Liver (tissue), 9 donors: ENCODE results near the gene PARD3. TPM values are rescaled to one million over a fixed set of nuclear protein-coding genes. Genes with fewer than 3 reads are reported as not detected.

Source experiments
- DNase-seq: peaks from one replicate; pipeline ENCODE4 v3.0.0-alpha.2; 2017; ENCODE audit warnings: low spot score
- H3K27ac ChIP-seq, 2 donors: one replicate each; pipeline ENCODE4 v1.7.0; 2013; ENCODE audit warnings: inconsistent platforms in 2 of 2, low read length in 2 of 2, control low read depth in 1 of 2, low read depth in 1 of 2, mild to moderate bottlenecking in 1 of 2
- H3K27me3 ChIP-seq, 4 donors: one replicate each; pipeline versions ENCODE4 v1.6.1 to v1.7.0; 2013; ENCODE audit warnings: low read length in 3 of 4, inconsistent platforms in 1 of 4, mild to moderate bottlenecking in 1 of 4, moderate library complexity in 1 of 4; ENCODE audit not compliant: control insufficient read depth in 4 of 4, insufficient read depth in 4 of 4
- H3K36me3 ChIP-seq, 4 donors: one replicate each; pipeline versions ENCODE4 v1.6.1 to v1.7.0; 2013; ENCODE audit warnings: low read length in 3 of 4, mild to moderate bottlenecking in 3 of 4, low read depth in 1 of 4, moderate library complexity in 1 of 4; ENCODE audit not compliant: control insufficient read depth in 4 of 4, insufficient read depth in 3 of 4
- H3K4me1 ChIP-seq, 4 donors: one replicate each; pipeline versions ENCODE4 v1.6.1 to v1.7.0; 2013; ENCODE audit warnings: low read length in 3 of 4, mild to moderate bottlenecking in 3 of 4, moderate library complexity in 1 of 4; ENCODE audit not compliant: control insufficient read depth in 4 of 4, insufficient read depth in 4 of 4
- H3K4me3 ChIP-seq, 3 donors: one replicate each; pipeline versions ENCODE4 v1.6.1 to v1.7.0; 2013; ENCODE audit warnings: low read length in 3 of 3, control low read depth in 1 of 3, low read depth in 1 of 3, mild to moderate bottlenecking in 1 of 3
- H3K9ac ChIP-seq, 2 donors: one replicate each; pipeline ENCODE4 v1.7.0; 2013; ENCODE audit warnings: low read length in 2 of 2, mild to moderate bottlenecking in 2 of 2, moderate library complexity in 2 of 2, control low read depth in 1 of 2, low read depth in 1 of 2
- H3K9me3 ChIP-seq, 4 donors: one replicate each; pipeline versions ENCODE4 v1.6.1 to v1.7.0; 2013; ENCODE audit warnings: low read length in 3 of 4; ENCODE audit not compliant: control insufficient read depth in 4 of 4
- EGR1 ChIP-seq, 2 donors: IDR thresholded peaks; 2 replicates each; pipeline ENCODE4 v1.6.1; 2016 to 2018; ENCODE audit warnings: antibody characterized with exemption in 2 of 2, low read depth in 2 of 2
- FOXA1 ChIP-seq: IDR thresholded peaks from 2 replicates; pipeline ENCODE4 v1.6.1; 2016; ENCODE audit warnings: antibody characterized with exemption
- FOXA2 ChIP-seq: IDR thresholded peaks from 2 replicates; pipeline ENCODE4 v1.6.1; 2016; ENCODE audit warnings: antibody characterized with exemption
- GABPA ChIP-seq, 2 donors: IDR thresholded peaks in 1 of 2; conservative IDR thresholded peaks in 1 of 2; 2 replicates each; pipeline ENCODE4 v1.6.1; 2016; ENCODE audit warnings: antibody characterized with exemption in 2 of 2, mild to moderate bottlenecking in 1 of 2, moderate library complexity in 1 of 2
- HNF4A ChIP-seq, 2 donors: conservative IDR thresholded peaks; 2 replicates each; pipeline ENCODE4 v1.6.1; 2016; ENCODE audit warnings: antibody characterized with exemption in 2 of 2, mild to moderate bottlenecking in 2 of 2
- HNF4G ChIP-seq: IDR thresholded peaks from 2 replicates; pipeline ENCODE4 v1.6.1; 2016; ENCODE audit warnings: antibody characterized with exemption
- JUND ChIP-seq, 2 donors: IDR thresholded peaks; 2 replicates each; pipeline ENCODE4 v1.6.1; 2016; ENCODE audit warnings: antibody characterized with exemption in 2 of 2
- NR2F2 ChIP-seq: IDR thresholded peaks from 2 replicates; pipeline ENCODE4 v1.6.1; 2016; ENCODE audit warnings: antibody characterized with exemption
- RAD21 ChIP-seq, 2 donors: IDR thresholded peaks; 2 replicates each; pipeline ENCODE4 v1.6.1; 2016; ENCODE audit warnings: antibody characterized with exemption in 2 of 2, mild to moderate bottlenecking in 2 of 2
- RXRA ChIP-seq, 2 donors: IDR thresholded peaks; 2 replicates each; pipeline ENCODE4 v1.6.1; 2017 to 2018; ENCODE audit warnings: antibody characterized with exemption in 2 of 2, mild to moderate bottlenecking in 1 of 2
- SP1 ChIP-seq: IDR thresholded peaks from 2 replicates; pipeline ENCODE4 v1.6.1; 2018; ENCODE audit warnings: antibody characterized with exemption, mild to moderate bottlenecking
- TAF1 ChIP-seq: conservative IDR thresholded peaks from 2 replicates; pipeline ENCODE4 v1.6.1; 2016; ENCODE audit warnings: antibody characterized with exemption, mild to moderate bottlenecking
- YY1 ChIP-seq: IDR thresholded peaks from 2 replicates; pipeline ENCODE4 v1.6.1; 2016; ENCODE audit warnings: antibody characterized with exemption, mild to moderate bottlenecking
- WGBS: extraction: QIAGEN DNeasy Blood & Tissue Kit; methylation state at CpG from one replicate; pipeline ENCODE4 v1.1.7; 2013; 5-methylcytosine and 5-hydroxymethylcytosine counted together
- polyA plus RNA-seq, 2 donors: library from polyadenylated mRNA; stranded (reverse) in 1 of 2; unstranded in 1 of 2; fragments of 200-250 nt in 1 of 2; fragments of >200 nt in 1 of 2; fragmentation: Nextera tagmentation in 1 of 2; extraction: Ambion mirVana in 1 of 2; gene quantifications; one replicate each; pipeline versions ENCODE4 v1.2.1 to v1.2.3, GENCODE V29; 2013 to 2015
- total RNA-seq, 2 donors: library from RNA; depleted of rRNA; stranded (reverse); fragments of >200 nt; gene quantifications; one replicate each; pipeline ENCODE4 v1.2.3, GENCODE V29; 2014
- TF ChIP-seq, protein P1 (sequence below): IDR thresholded peaks from 2 replicates; pipeline ENCODE4 v1.6.1; 2016; ENCODE audit warnings: antibody characterized with exemption
- TF ChIP-seq, protein P2 (sequence below): fragments of 150-350 bp; IDR thresholded peaks from 2 replicates; pipeline ENCODE4 v1.5.1; 2017; ENCODE audit warnings: improper control_type of control experiment, low read depth, low read length; ENCODE audit not compliant: missing input control
- TF ChIP-seq, protein P3 (sequence below): IDR thresholded peaks from 2 replicates; pipeline ENCODE4 v1.6.1; 2016; ENCODE audit warnings: antibody characterized with exemption
- TF ChIP-seq, protein P4 (sequence below): IDR thresholded peaks from 2 replicates; pipeline ENCODE4 v1.6.1; 2016; ENCODE audit warnings: antibody characterized with exemption, mild to moderate bottlenecking
- TF ChIP-seq, protein P5 (sequence below): IDR thresholded peaks from 2 replicates; pipeline ENCODE4 v1.6.1; 2016; ENCODE audit warnings: antibody characterized with exemption
- donor health status: healthy.
- donor health status: healthy.
- donor health status: healthy.
- donor health status: healthy.
- donor health status: healthy.

PARD3 gene
- total and polyA plus RNA-seq, 4 donors: 12.3 to 43.8 (median 13.5) TPM

DNA sequence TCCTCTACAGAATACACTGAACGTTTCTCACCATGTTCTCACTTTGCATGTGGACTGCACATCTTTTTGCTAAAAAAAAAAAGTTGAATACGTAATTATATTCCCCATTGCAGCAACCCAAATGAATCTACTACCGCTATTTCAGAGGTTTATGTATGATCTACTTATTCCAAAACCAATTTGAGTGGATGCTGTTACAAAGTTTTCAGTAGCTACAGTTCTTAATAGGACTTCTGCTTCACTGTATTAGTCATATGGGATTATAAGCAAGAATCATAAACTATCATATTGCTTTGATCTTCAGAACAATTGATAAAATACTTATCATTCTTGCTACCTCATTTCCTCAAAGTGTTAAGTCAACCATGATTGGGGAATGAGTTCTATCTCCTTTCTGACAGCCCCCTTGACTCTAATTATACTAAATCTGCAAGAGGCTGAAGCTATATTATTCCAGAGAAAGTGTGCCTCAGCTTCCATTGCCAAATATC, 257.0 kb downstream of the PARD3 start:
- 90% methylated on average over 3 of the region's 3 CpGs for whole genome bisulfite sequencing
- TF ChIP-seq YY1 (no peak), FOXA2 (no peak), EGR1 (IDR thresholded peaks at IDR 0.05; ENCODE audit: low read depth in 2 of 2) (no peak), JUND (IDR thresholded peaks at IDR 0.05) (no peak), HNF4G (no peak), RAD21 (IDR thresholded peaks at IDR 0.05) (no peak), HNF4A (conservative IDR thresholded peaks at IDR 0.05) (no peak), FOXA1 (no peak), GABPA (IDR thresholded peaks at IDR 0.05 in 1 of 2, conservative IDR thresholded peaks at IDR 0.05 in 1 of 2) (no peak), SP1 (no peak), TAF1 (no peak), RXRA (IDR thresholded peaks at IDR 0.05) (no peak), NR2F2 (no peak)
- TF ChIP-seq, protein P1, sequence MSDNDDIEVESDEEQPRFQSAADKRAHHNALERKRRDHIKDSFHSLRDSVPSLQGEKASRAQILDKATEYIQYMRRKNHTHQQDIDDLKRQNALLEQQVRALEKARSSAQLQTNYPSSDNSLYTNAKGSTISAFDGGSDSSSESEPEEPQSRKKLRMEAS: no peak
- TF ChIP-seq, protein P2, sequence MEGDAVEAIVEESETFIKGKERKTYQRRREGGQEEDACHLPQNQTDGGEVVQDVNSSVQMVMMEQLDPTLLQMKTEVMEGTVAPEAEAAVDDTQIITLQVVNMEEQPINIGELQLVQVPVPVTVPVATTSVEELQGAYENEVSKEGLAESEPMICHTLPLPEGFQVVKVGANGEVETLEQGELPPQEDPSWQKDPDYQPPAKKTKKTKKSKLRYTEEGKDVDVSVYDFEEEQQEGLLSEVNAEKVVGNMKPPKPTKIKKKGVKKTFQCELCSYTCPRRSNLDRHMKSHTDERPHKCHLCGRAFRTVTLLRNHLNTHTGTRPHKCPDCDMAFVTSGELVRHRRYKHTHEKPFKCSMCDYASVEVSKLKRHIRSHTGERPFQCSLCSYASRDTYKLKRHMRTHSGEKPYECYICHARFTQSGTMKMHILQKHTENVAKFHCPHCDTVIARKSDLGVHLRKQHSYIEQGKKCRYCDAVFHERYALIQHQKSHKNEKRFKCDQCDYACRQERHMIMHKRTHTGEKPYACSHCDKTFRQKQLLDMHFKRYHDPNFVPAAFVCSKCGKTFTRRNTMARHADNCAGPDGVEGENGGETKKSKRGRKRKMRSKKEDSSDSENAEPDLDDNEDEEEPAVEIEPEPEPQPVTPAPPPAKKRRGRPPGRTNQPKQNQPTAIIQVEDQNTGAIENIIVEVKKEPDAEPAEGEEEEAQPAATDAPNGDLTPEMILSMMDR: no peak
- TF ChIP-seq, protein P3, sequence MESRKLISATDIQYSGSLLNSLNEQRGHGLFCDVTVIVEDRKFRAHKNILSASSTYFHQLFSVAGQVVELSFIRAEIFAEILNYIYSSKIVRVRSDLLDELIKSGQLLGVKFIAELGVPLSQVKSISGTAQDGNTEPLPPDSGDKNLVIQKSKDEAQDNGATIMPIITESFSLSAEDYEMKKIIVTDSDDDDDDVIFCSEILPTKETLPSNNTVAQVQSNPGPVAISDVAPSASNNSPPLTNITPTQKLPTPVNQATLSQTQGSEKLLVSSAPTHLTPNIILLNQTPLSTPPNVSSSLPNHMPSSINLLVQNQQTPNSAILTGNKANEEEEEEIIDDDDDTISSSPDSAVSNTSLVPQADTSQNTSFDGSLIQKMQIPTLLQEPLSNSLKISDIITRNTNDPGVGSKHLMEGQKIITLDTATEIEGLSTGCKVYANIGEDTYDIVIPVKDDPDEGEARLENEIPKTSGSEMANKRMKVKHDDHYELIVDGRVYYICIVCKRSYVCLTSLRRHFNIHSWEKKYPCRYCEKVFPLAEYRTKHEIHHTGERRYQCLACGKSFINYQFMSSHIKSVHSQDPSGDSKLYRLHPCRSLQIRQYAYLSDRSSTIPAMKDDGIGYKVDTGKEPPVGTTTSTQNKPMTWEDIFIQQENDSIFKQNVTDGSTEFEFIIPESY: no peak
- TF ChIP-seq, protein P4, sequence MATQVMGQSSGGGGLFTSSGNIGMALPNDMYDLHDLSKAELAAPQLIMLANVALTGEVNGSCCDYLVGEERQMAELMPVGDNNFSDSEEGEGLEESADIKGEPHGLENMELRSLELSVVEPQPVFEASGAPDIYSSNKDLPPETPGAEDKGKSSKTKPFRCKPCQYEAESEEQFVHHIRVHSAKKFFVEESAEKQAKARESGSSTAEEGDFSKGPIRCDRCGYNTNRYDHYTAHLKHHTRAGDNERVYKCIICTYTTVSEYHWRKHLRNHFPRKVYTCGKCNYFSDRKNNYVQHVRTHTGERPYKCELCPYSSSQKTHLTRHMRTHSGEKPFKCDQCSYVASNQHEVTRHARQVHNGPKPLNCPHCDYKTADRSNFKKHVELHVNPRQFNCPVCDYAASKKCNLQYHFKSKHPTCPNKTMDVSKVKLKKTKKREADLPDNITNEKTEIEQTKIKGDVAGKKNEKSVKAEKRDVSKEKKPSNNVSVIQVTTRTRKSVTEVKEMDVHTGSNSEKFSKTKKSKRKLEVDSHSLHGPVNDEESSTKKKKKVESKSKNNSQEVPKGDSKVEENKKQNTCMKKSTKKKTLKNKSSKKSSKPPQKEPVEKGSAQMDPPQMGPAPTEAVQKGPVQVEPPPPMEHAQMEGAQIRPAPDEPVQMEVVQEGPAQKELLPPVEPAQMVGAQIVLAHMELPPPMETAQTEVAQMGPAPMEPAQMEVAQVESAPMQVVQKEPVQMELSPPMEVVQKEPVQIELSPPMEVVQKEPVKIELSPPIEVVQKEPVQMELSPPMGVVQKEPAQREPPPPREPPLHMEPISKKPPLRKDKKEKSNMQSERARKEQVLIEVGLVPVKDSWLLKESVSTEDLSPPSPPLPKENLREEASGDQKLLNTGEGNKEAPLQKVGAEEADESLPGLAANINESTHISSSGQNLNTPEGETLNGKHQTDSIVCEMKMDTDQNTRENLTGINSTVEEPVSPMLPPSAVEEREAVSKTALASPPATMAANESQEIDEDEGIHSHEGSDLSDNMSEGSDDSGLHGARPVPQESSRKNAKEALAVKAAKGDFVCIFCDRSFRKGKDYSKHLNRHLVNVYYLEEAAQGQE: no peak
- TF ChIP-seq, protein P5, sequence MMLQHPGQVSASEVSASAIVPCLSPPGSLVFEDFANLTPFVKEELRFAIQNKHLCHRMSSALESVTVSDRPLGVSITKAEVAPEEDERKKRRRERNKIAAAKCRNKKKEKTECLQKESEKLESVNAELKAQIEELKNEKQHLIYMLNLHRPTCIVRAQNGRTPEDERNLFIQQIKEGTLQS: no peak
- no peak for DNase-seq
- no peaks in the 10 kb centered on the region for H3K27me3 ChIP-seq
- H3K9me3 ChIP-seq: no peaks in the 10 kb centered on the region
- H3K36me3 ChIP-seq: no peaks in the 10 kb centered on the region
- H3K27ac ChIP-seq: no peak overlapping the region
- no peak overlapping the region for H3K4me3 ChIP-seq
- no peak overlapping the region for H3K9ac ChIP-seq
- peaks cover 0 to 7% (median 0%) of the 10 kb centered on the region in 4 donors for H3K4me1 ChIP-seq
